Ascending aorta (tissue), 2 donors: ENCODE data around the gene EXOC3. TPM values are rescaled to one million over a fixed set of nuclear protein-coding genes. Genes with fewer than 3 reads are reported as not detected.
A peak's percentile ranks its signal among the peaks of the same experiment; 100 is the strongest.

Experiments used
- DNase-seq, 2 donors: peaks; one replicate each; pipeline ENCODE4 v3.0.0-alpha.2; 2019; ENCODE audit warnings: low spot score in 2 of 2
- H3K27ac ChIP-seq, 2 donors: fragments of 200-600 bp; sonication (generic); one replicate each; pipeline ENCODE4 v1.5.1; 2016 to 2017; ENCODE audit warnings: mild to moderate bottlenecking in 1 of 2
- H3K27me3 ChIP-seq: fragments of 200-600 bp; sonication (generic); one replicate; pipeline ENCODE4 v1.5.1; 2017
- H3K36me3 ChIP-seq, 2 donors: fragments of 200-600 bp; sonication (generic); one replicate each; pipeline ENCODE4 v1.5.1; 2016
- H3K4me1 ChIP-seq, 2 donors: fragments of 200-600 bp; sonication (generic); one replicate each; pipeline ENCODE4 v1.5.1; 2016 to 2017; ENCODE audit warnings: mild to moderate bottlenecking in 1 of 2
- H3K4me3 ChIP-seq, 2 donors: fragments of 200-600 bp; sonication (generic); one replicate each; pipeline ENCODE4 v1.5.1; 2016 to 2017; ENCODE audit warnings: mild to moderate bottlenecking in 1 of 2
- H3K9me3 ChIP-seq, 2 donors: fragments of 200-600 bp; sonication (generic); one replicate each; pipeline ENCODE4 v1.5.1; 2016
- CTCF ChIP-seq, 3 experiments: fragments of 200-600 bp in 2 of 3; fragments of 450-650 bp in 1 of 3; sonication (generic) in 2 of 3; IDR thresholded peaks; one replicate each; pipeline ENCODE4 v1.5.1; 2016 to 2019; ENCODE audit warnings: antibody characterized with exemption in 3 of 3, mild to moderate bottlenecking in 1 of 3, moderate library complexity in 1 of 3
- intact Hi-C: fragments of 100-400 bp; cut with DNase I; formaldehyde crosslinking; loops from one replicate; pipeline ENCODE4 v1.15.1; 2023
- total RNA-seq: library from RNA; depleted of rRNA; stranded (reverse); fragments of >200 nt; gene quantifications from one replicate; pipeline ENCODE4 v1.1.0, GENCODE V29; 2016

The EXOC3 gene
- 56.7 TPM for total RNA-seq

DNA sequence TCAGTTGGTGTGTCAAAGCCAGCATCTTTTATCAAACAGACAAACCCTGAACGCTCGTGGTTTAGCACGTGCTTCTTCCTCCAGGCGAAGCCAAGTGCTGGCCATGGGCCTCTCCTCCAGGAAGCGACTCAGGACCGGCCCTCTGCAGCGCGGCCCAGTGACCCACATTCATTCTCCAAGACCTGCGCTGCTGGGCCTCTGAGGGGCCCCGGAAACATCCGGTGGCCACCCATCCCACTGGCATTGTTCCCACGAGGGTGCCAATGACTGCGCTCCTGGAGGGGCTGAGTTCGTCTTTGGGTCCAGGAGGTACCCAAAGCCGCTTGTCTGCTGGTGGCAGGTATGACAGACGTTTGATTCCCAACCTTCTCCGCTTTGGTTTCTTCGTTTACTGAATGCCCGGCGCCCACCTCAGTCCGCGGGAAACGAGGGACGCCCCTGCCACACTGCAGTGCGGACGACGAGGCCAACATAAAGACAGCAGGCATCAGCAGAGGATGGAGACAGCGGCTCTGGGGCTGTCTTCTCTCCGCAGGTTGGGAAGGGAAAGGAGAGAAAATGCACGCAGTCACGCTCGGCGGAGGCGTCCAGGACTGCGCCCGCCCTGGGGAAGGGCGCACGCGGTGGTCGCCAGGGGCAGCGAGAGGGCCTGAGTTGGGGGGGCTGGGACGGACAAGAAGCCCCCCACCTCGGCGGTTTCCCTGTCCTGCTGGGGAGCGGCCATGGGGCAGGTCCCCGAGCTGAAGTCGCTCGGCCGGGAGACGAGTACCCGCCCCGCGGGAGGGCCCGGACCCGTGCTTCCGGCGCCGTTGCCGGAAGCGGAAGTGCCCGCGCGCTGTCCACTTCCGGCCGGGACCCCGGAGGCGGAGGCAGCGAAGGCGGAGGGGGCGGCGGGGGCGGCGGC lies at the start of gene EXOC3:
EXOC3 (plus strand) TSS at position 842 of the 904 bp plus-strand sequence. CDS start 3,030 bp downstream, outside the sequence.
- TF ChIP-seq CTCF (IDR thresholded peaks at IDR 0.05) = no peak
- H3K4me1 ChIP-seq = peaks cover 12% of the 10 kb centered on the region in 2 donors
- H3K27me3 ChIP-seq = no peaks in the 10 kb centered on the region
- peak within 1 kb of the TSS; percentile 76 for H3K27ac ChIP-seq
- intact Hi-C loops = loop anchor here (1.0 to 10.0 kb wide), 4 partner anchors 31 to 225 kb away; partner anchors contain the start of genes CCDC127, CEP72, PDCD6 and SDHA
- peaks cover 11 to 17% of the 10 kb centered on the region in 2 donors for H3K36me3 ChIP-seq
- peak in 1 of 2 donors; percentile 82 for DNase-seq
- H3K9me3 ChIP-seq = no peaks in the 10 kb centered on the region
- H3K4me3 ChIP-seq = peak within 1 kb of the TSS; percentile 71 to 92

DNA sequence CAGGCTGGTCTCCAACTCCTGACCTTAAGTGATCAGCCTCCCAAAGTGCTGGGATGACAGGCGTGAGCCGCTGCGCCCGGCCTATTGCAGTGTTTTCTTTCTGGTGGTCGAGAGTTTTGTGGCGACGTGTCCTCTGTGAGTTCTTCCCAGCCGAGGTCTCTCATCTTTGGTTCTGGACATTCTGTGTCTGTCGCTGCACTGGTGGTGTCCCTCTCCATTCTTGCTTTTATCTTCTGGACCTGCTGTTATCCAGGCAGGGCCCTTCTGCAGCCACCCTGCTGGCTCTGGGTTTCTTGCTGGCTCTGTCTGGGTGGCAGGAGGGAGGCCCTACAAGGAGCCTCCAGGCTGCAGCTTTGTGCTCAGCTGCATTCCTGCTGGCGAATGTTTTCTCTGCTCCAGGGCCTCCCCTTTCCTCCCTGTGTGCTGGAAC lies 49.1 kb upstream of the EXOC3 start:
- no peaks in the 10 kb centered on the region for H3K9me3 ChIP-seq
- H3K36me3 ChIP-seq = no peaks in the 10 kb centered on the region
- intact Hi-C loops = no loop called here
- TF ChIP-seq CTCF (IDR thresholded peaks at IDR 0.05) = no peak
- no peaks in the 10 kb centered on the region for H3K27me3 ChIP-seq
- H3K4me1 ChIP-seq = no peaks in the 10 kb centered on the region
- H3K27ac ChIP-seq = no peak overlapping the region
- no peak for DNase-seq
- H3K4me3 ChIP-seq = no peak overlapping the region

DNA sequence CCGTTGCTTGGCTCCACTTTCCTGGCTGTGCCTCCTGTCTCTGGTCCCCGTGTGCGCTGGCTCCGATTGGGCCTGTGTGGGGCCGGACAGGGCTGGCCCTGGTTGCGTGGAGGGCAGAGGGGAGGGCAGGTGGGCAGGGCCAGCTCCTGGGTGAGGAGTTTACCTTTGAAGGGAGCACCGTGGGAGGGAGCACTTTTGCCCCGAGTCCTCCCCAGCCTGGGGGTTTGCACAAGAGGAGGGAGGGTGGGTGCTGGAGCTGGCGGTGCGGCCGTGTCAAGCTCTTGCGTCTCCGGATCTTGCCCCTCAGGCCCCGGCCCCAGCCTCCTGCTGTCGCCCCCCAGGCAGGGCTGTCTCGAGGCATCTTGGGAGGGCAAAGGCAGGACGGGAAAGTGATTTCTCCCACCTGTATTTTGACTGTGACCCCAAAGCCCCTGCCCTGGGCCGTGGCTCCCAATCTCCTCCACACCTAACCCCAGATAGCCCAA lies 48.3 kb upstream of the EXOC3 start:
- Histone ChIP-seq H3K27me3 (no peaks in the 10 kb centered on the region), H3K9me3 (no peaks in the 10 kb centered on the region), H3K4me1 (peaks cover 0 to 3% of the 10 kb centered on the region in 2 donors), H3K4me3 (no peak overlapping the region), H3K27ac (no peak overlapping the region), H3K36me3 (no peaks in the 10 kb centered on the region)
- intact Hi-C loops = no loop called here
- no peak for DNase-seq
- no peak for TF ChIP-seq CTCF (IDR thresholded peaks at IDR 0.05)

GRCh38 chr5:395156-395920 lies 47.6 kb upstream of the EXOC3 start:
- no peak for TF ChIP-seq CTCF (IDR thresholded peaks at IDR 0.05)
- intact Hi-C loops = no loop called here
- no peak overlapping the region for H3K4me3 ChIP-seq
- H3K9me3 ChIP-seq = no peaks in the 10 kb centered on the region
- H3K4me1 ChIP-seq = peaks cover 0 to 3% of the 10 kb centered on the region in 2 donors
- no peak overlapping the region for H3K27ac ChIP-seq
- H3K27me3 ChIP-seq = no peaks in the 10 kb centered on the region
- H3K36me3 ChIP-seq = no peaks in the 10 kb centered on the region
- DNase-seq = no peak

GRCh38 chr5:395921-396530 lies 47.0 kb upstream of the EXOC3 start:
- no peaks in the 10 kb centered on the region for H3K9me3 ChIP-seq
- no peaks in the 10 kb centered on the region for H3K27me3 ChIP-seq
- H3K4me3 ChIP-seq = no peak overlapping the region
- DNase-seq = no peak
- TF ChIP-seq CTCF (IDR thresholded peaks at IDR 0.05) = no peak
- no peak overlapping the region for H3K27ac ChIP-seq
- peaks cover 3% of the 10 kb centered on the region in 2 donors for H3K4me1 ChIP-seq
- intact Hi-C loops = no loop called here
- H3K36me3 ChIP-seq = no peaks in the 10 kb centered on the region
